HepG2 (cell line): ENCODE data around the gene SEPTIN5. TPM values are rescaled to one million over a fixed set of nuclear protein-coding genes. Genes with fewer than 3 reads are reported as not detected.
A peak's percentile ranks its signal among the peaks of the same experiment; 100 is the strongest.

Experiments used
- BCL3 ChIP-seq: sonication (generic); formaldehyde crosslinking; IDR thresholded peaks from 2 replicates; pipeline ENCODE4 v1.5.1; 2020; ENCODE audit warnings: mild to moderate bottlenecking, missing genetic modification reagents, moderate library complexity
- CBX2 ChIP-seq, 2 experiments: fragments of 200-600 bp in 1 of 2; sonication (generic); formaldehyde crosslinking in 1 of 2; IDR thresholded peaks; 2 replicates each; pipeline versions ENCODE4 v1.7.0 to v1.8.1; 2018 to 2022; ENCODE audit warnings: low read depth in 2 of 2, low read length in 1 of 2, mild to moderate bottlenecking in 1 of 2, missing genetic modification reagents in 1 of 2
- CEBPZ ChIP-seq: IDR thresholded peaks from 2 replicates; pipeline ENCODE4 v1.6.1; 2012; ENCODE audit warnings: low read length, improper control_type of control experiment
- FOXA1 ChIP-seq, 2 experiments: fragments of 450-650 bp in 1 of 2; sonication (generic) in 1 of 2; formaldehyde crosslinking in 1 of 2; IDR thresholded peaks; 2 replicates each; pipeline versions ENCODE4 v1.4.0 to v1.6.1; 2016 to 2020; ENCODE audit warnings: missing genetic modification reagents in 1 of 2
- GATAD1 ChIP-seq: IDR thresholded peaks from 2 replicates; pipeline ENCODE4 v1.6.1; 2016; ENCODE audit warnings: missing genetic modification reagents, missing compliant biosample characterization
- MEF2D ChIP-seq: sonication (generic); formaldehyde crosslinking; IDR thresholded peaks from 2 replicates; pipeline ENCODE4 v1.5.1; 2020; ENCODE audit warnings: mild to moderate bottlenecking, missing genetic modification reagents
- MXD3 ChIP-seq: IDR thresholded peaks from 2 replicates; pipeline ENCODE4 v1.6.1; 2016; ENCODE audit warnings: mild to moderate bottlenecking, missing biosample characterization, missing genetic modification reagents
- SRSF1 ChIP-seq: fragments of 200-400 bp; formaldehyde crosslinking; optimal IDR thresholded peaks from 2 replicates; pipeline ENCODE3; 2017; ENCODE audit warnings: mild to moderate bottlenecking, low read depth, low read length, moderate library complexity
- ZBTB40 ChIP-seq, 2 experiments: fragments of 450-650 bp in 1 of 2; sonication (generic) in 1 of 2; formaldehyde crosslinking in 1 of 2; IDR thresholded peaks; 2 replicates each; pipeline versions ENCODE4 v1.6.1 to v1.8.0; 2016 to 2022; ENCODE audit warnings: antibody characterized with exemption in 1 of 2, mild to moderate bottlenecking in 1 of 2, missing genetic modification reagents in 1 of 2
- ZMYM4 ChIP-seq: sonication (generic); formaldehyde crosslinking; IDR thresholded peaks from 2 replicates; pipeline ENCODE4 v1.8.1; 2023; ENCODE audit warnings: mild to moderate bottlenecking, missing genetic modification reagents
- ZNF672 ChIP-seq: sonication (generic); formaldehyde crosslinking; IDR thresholded peaks from 2 replicates; pipeline ENCODE4 v1.8.1; 2022; ENCODE audit warnings: missing genetic modification reagents
- ZNF747 ChIP-seq: sonication (generic); formaldehyde crosslinking; IDR thresholded peaks from 2 replicates; pipeline ENCODE4 v1.8.1; 2023; ENCODE audit warnings: missing genetic modification reagents, mild to moderate bottlenecking, borderline replicate concordance
- ZNF792 ChIP-seq: IDR thresholded peaks from 2 replicates; pipeline ENCODE4 v1.6.1; 2016
- polyA plus RNA-seq, 8 experiments: library from polyadenylated mRNA; depleted of rRNA in 3 of 8; stranded (reverse) in 7 of 8; unstranded in 1 of 8; fragments of >200 nt; fragmentation: Illumina TruSeq in 4 of 8; extraction: Trizol in 4 of 8; gene quantifications; 2 replicates each; pipeline versions ENCODE4 v1.2.1 to v1.2.3, GENCODE V29; 2011 to 2016; ENCODE audit warnings: low read depth in 4 of 8, missing spikeins in 1 of 8, mixed read lengths in 1 of 8; ENCODE audit not compliant: insufficient read depth in 1 of 8
- total RNA-seq, 5 experiments: library from RNA; depleted of rRNA; stranded (reverse); fragments of >200 nt; fragmentation: Illumina TruSeq; extraction: Trizol; gene quantifications; 2 replicates each; pipeline ENCODE4 v1.2.3, GENCODE V29; 2016; ENCODE audit warnings: low read depth in 1 of 5

Gene SEPTIN5
- total and polyA plus RNA-seq, 2 of the 13 experiments (the other 11 are each of a cell fraction or from before 2014, with no cell fraction given) = 0.33 TPM; not detected in 1

- TF ChIP-seq ZBTB40 (IDR thresholded peaks at IDR 0.05) = no peak
- TF ChIP-seq ZBTB40 (CRISPR knock-in tag; IDR thresholded peaks at IDR 0.05) = peak; percentile 37; the same call in 1 of the 2 replicates
- peak; percentile 98 for TF ChIP-seq SRSF1
- peak; percentile 32; the same call in 1 of the 2 replicates for TF ChIP-seq ZNF792 (CRISPR knock-in tag)
- peak; percentile 85 for TF ChIP-seq MEF2D (CRISPR knock-in tag)
- peak; percentile 47; the same call in 1 of the 2 replicates for TF ChIP-seq GATAD1 (CRISPR knock-in tag)
- TF ChIP-seq ZMYM4 (CRISPR knock-in tag) = peak; percentile 71; the same call in 1 of the 2 replicates
- TF ChIP-seq MXD3 (CRISPR knock-in tag) = peak; percentile 47; the same call in 1 of the 2 replicates
- TF ChIP-seq CEBPZ = no peak
- TF ChIP-seq FOXA1 (IDR thresholded peaks at IDR 0.05) = no peak
- peak; percentile 96 for TF ChIP-seq FOXA1 (CRISPR knock-in tag; IDR thresholded peaks at IDR 0.05)
- TF ChIP-seq ZNF747 (CRISPR knock-in tag) = peak; percentile 24; the same call in 1 of the 2 replicates
- peak; percentile 86; the same call in 1 of the 2 replicates for TF ChIP-seq BCL3
- TF ChIP-seq ZNF672 (CRISPR knock-in tag) = 0 out of 2 replicates have a peak, but pooled peaks have one; percentile 38
- TF ChIP-seq CBX2 (IDR thresholded peaks at IDR 0.05; ENCODE audit: low read depth, low read length) = no peak
- no peak for TF ChIP-seq CBX2 (CRISPR knock-in tag; IDR thresholded peaks at IDR 0.05; ENCODE audit: low read depth)
Observed at GRCh38 chr22:19730655-19731360, 16.5 kb downstream of the SEPTIN5 start (continued).
